Measurements from ENCODE around the gene CCR2. TPM values are rescaled to one million over a fixed set of nuclear protein-coding genes. Genes with fewer than 3 reads are reported as not detected.
"Not testable (repeated sequence)": the region's sequence is repeated elsewhere in the genome, so short reads cannot be mapped to it uniquely, and the experiment has no call there.

The CCR2 gene
- total RNA-seq, 1 donor from 2014 or later: not detected

DNA sequence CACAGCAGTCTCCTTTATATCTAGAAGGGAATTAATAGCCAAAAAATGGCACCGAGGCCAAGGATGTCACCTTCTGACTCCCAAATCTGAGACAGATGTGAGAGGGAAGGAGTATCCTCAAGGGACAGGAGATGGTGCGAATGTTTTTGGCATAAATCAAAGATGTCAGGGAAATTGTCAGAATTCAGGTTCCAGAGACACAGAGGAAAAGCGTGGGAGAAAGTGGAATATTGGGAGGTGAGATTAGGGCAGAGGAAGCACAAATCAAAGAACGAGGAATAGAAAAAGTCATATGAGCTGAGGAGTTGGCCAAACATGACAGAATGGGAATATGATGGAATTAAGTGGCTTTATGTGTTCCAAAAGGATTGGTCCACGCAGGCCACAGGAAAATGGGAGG is 46.9 kb downstream of the CCR2 start:
- no peak for DNase-seq (ENCODE audit: low read depth)

DNA sequence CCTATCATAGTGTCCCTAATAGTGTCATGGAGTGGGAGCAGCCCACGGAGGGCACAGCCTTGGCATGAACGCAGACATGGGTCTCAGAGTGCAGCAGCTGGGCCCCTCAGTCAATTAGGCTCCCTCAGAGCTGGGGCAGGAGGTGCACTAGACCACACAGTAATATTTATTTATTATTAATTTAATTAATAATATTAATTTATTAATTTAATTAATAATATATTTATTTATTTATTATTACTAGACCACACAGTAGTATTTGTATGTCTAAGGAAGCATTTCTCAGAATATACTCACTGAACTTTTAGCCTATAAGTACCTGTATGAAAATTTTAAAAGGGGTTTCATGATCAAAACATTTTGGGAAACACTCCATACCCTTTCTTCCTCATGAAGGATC is 47.7 kb downstream of the CCR2 start:
- DNase-seq (ENCODE audit: low read depth): no peak

DNA sequence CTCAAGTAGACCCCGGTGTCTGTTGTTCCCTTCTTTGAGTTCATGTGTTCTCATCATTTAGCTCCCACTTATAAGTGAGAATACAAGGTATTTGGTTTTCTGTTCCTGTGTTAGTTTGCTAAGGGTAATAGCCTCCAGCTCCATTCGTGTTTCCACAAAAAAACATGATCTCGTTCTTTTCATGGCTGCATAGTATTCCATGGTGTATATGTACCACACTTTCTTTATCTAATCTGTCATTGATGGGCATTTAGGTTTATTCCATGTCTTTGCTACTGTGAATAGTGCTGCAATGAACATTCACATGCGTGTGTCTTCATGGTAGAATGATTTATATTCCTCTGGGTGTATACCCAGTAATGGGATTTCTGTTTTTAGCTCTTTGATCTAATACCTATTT is 49.0 kb downstream of the CCR2 start:
- not testable (repeated sequence) for DNase-seq (ENCODE audit: low read depth)

GRCh38 chr3:46405301-46406019 is 51.5 kb downstream of the CCR2 start:
- no peak for DNase-seq (ENCODE audit: low read depth)

GRCh38 chr3:46406443-46406787 is 52.5 kb downstream of the CCR2 start:
- DNase-seq (ENCODE audit: low read depth): no peak

DNA sequence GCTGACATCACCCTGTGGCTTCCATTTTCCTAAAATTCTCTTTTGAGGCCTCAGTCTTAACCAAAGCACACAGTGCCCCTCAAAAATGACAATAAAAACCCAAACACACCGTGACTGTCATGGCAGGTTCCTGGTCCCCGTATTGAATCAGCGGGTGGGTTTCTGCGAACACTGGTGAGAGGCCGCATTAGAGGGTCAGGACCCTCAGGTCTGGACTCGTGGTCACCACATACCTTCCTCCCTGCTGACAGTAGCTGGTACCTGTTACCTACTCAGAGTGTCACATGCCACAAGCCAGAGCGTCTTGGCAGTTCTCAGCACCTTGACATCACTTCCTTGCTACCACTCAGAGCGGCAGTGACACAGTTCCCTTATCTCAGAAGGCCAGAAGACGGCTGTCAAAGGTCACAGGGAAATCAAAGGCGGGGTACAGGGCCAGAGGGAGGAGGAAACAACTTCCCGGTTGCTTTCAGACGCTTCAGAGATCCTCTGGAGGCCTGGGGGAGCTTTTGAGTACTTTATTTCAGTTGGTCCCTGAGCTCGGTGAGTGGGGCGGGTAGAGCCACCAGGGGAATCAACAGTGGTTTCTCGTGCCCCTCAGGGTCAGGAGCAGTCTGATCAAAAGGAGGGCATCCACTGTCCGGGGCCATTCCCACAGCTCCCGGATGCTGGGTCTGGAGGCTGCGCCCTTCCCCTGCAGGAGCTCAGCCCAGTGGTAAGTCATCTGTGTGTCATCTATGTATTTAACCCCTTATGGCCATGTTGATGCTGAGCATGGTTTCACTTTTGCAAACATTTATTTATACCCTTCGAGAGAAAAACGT is 53.1 kb downstream of the CCR2 start, which contains the start of the genes CCR5AS and CCRL2:
TSS of gene CCR5AS (minus strand) at position 279 of the 824 bp plus-strand sequence.
TSS of gene CCRL2 (plus strand) at position 472 of the 824 bp plus-strand sequence. CDS start 821 bp downstream, outside the sequence.
- peak; percentile 71 for DNase-seq (ENCODE audit: low read depth)

DNA sequence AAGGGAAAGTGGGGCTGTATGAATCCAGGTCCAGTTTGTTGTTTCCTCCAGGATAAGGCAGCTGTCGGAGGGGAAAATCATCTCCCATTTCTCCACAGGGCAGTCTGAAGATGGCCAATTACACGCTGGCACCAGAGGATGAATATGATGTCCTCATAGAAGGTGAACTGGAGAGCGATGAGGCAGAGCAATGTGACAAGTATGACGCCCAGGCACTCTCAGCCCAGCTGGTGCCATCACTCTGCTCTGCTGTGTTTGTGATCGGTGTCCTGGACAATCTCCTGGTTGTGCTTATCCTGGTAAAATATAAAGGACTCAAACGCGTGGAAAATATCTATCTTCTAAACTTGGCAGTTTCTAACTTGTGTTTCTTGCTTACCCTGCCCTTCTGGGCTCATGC is 54.1 kb downstream of the CCR2 start:
- DNase-seq (ENCODE audit: low read depth): peak; percentile 93

DNA sequence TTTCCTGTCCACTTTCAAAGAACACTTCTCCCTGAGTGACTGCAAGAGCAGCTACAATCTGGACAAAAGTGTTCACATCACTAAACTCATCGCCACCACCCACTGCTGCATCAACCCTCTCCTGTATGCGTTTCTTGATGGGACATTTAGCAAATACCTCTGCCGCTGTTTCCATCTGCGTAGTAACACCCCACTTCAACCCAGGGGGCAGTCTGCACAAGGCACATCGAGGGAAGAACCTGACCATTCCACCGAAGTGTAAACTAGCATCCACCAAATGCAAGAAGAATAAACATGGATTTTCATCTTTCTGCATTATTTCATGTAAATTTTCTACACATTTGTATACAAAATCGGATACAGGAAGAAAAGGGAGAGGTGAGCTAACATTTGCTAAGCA is 54.9 kb downstream of the CCR2 start:
- DNase-seq (ENCODE audit: low read depth): no peak

DNA sequence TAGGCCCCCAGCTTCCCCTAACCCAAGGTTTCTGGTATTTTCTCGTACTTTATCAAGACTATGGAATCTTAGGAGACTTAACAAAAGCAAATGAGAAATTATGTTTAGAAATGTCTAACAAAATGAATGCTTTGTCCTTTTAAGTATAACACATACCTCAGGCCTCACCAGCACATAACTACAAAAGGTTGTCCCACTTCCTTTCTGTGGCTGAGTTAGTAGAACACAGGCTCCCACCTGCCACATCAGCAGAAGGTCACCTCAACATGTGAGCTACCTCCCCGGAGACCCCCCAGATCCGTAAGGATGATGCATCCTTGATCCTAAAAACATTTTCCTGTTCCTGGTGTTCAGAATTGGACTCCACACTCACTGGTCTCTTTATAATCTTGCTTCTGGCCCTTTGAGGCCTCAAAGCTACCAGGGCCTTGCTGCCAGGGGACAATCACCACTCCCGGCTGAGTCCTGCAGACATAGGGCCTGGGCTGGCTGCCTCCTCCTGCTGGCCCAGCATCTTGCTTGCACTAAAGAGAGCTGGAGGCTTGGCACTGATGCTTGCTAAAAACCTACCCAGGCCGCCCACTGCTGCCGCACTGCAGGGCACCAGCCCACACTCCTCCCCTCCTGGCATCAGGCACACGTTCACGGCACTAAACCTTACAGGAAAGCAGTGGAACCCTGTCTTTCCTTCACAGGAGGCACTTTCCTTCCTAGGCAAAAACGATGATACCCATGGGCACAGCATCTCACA is 56.0 kb downstream of the CCR2 start:
- no peak for DNase-seq (ENCODE audit: low read depth)

Other genes starting within 250 kb of the CCR2 start
- gene CCR1, start 145.8 kb upstream of the CCR2 start, total RNA-seq: 0.53 and 0.57 TPM in 2 replicates
- 0.10 TPM in 1 of 2 replicates, not detected in the other for gene CCR3, start 111.7 kb upstream of the CCR2 start, total RNA-seq
- not detected in 2 replicates for gene CCR5, start 16.8 kb downstream of the CCR2 start, total RNA-seq
- gene CCRL2, start 53.1 kb downstream of the CCR2 start, total RNA-seq: 0.78 and 2.1 TPM in 2 replicates
- gene LTF, start 110.8 kb downstream of the CCR2 start, total RNA-seq: 2.2 and 5.6 TPM in 2 replicates
- gene RTP3, start 143.9 kb downstream of the CCR2 start, total RNA-seq: not detected in 2 replicates
- 7.0 and 8.2 TPM in 2 replicates for gene LRRC2, start 212.2 kb downstream of the CCR2 start, total RNA-seq